CD4-positive, alpha-beta T cell (primary cell): Measurements from ENCODE around the gene DGKI. TPM values are rescaled to one million over a fixed set of nuclear protein-coding genes. Genes with fewer than 3 reads are reported as not detected.

Experiments
- ATAC-seq: fragments of 200-7000 bp; cut with Tn5 transposase; one replicate; pipeline ENCODE4 v1.10.0; 2022; ENCODE audit warnings: mild to moderate bottlenecking; ENCODE audit not compliant: poor library complexity
- CTCF ChIA-PET: fragments of 350-600 bp; sonication (Branson Sonifier 250); formaldehyde crosslinking; loops from one replicate; lab custom pipeline; 2021; ENCODE audit warnings: antibody characterized with exemption, inconsistent platforms; lab: Charles Lee
- POLR2A ChIA-PET: fragments of 350-600 bp; sonication (Branson Sonifier 250); formaldehyde crosslinking; loops from one replicate; lab custom pipeline; 2021; ENCODE audit warnings: antibody characterized with exemption, inconsistent platforms; lab: Charles Lee
- DNase-seq, 14 experiments: peaks; one replicate each; pipeline ENCODE4 v3.0.0-alpha.2; 2013 to 2020; ENCODE audit warnings: mixed read lengths in 2 of 14
- H3K27ac ChIP-seq, 2 donors: one replicate each; pipeline versions ENCODE4 v1.5.1 to v1.7.0; 2013; ENCODE audit warnings: low read length in 2 of 2, low read depth in 1 of 2, mild to moderate bottlenecking in 1 of 2
- H3K27me3 ChIP-seq, 2 experiments: 1 replicate in 1 of 2; 2 replicates in 1 of 2; pipeline versions ENCODE4 v1.6.1 to v1.7.0; 2013; ENCODE audit warnings: low read length in 2 of 2, control low read depth in 1 of 2, mild to moderate bottlenecking in 1 of 2, moderate library complexity in 1 of 2; ENCODE audit not compliant: insufficient read depth in 2 of 2, control insufficient read depth in 1 of 2
- H3K36me3 ChIP-seq: one replicate; pipeline ENCODE4 v1.6.1; 2013; ENCODE audit warnings: low read length, control low read depth; ENCODE audit not compliant: insufficient read depth
- H3K4me1 ChIP-seq: one replicate; pipeline ENCODE4 v1.6.1; 2013; ENCODE audit warnings: low read length, control low read depth; ENCODE audit not compliant: insufficient read depth
- H3K4me3 ChIP-seq: one replicate; pipeline ENCODE4 v1.5.1; 2013; ENCODE audit warnings: mild to moderate bottlenecking, low read length, moderate library complexity
- H3K9me3 ChIP-seq, 2 experiments: 1 replicate in 1 of 2; 2 replicates in 1 of 2; pipeline versions ENCODE4 v1.6.1 to v1.7.0; 2013; ENCODE audit warnings: low read length in 2 of 2, mild to moderate bottlenecking in 2 of 2, control low read depth in 1 of 2, moderate library complexity in 1 of 2; ENCODE audit not compliant: control insufficient read depth in 1 of 2, insufficient read depth in 1 of 2
- H3K27ac Mint-ChIP-seq: one replicate; pipeline ENCODE4 v1.8.0; 2020; ENCODE audit warnings: mixed read lengths
- H3K27me3 Mint-ChIP-seq: one replicate; pipeline ENCODE4 v1.8.0; 2021; ENCODE audit warnings: mixed read lengths
- H3K36me3 Mint-ChIP-seq: one replicate; pipeline ENCODE4 v1.8.0; 2021; ENCODE audit warnings: low read depth, mixed read lengths
- H3K4me1 Mint-ChIP-seq: one replicate; pipeline ENCODE4 v1.8.0; 2021; ENCODE audit warnings: low read depth, mixed read lengths
- H3K4me3 Mint-ChIP-seq: one replicate; pipeline ENCODE4 v1.8.0; 2020; ENCODE audit warnings: mild to moderate bottlenecking, mixed read lengths
- H3K9me3 Mint-ChIP-seq: one replicate; pipeline ENCODE4 v1.8.0; 2020; ENCODE audit warnings: mixed read lengths
- intact Hi-C, 2 experiments: fragments of 100-400 bp; cut with DNase I in 1 of 2; cut with micrococcal nuclease in 1 of 2; formaldehyde crosslinking; loops; one replicate each; pipeline versions ENCODE4 v1.15.1 to v1.9.0; 2023 to 2025; cut with DNase I, micrococcal nuclease
- total RNA-seq, 174 experiments: library from RNA in 2 of 174; stranded (reverse) in 2 of 174; gene quantifications; one replicate each; pipeline ENCODE4 v1.2.3 and lab custom pipeline; 2021 to 2026
- TF ChIP-seq, protein P1 (sequence below): fragments of 200-600 bp; IDR thresholded peaks from one replicate; pipeline ENCODE4 v1.8.0; 2022; ENCODE audit warnings: antibody characterized with exemption, mild to moderate bottlenecking

DGKI gene
- total RNA-seq, 2 experiments from 2014 or later: not detected

GRCh38 chr7:137603043-137603442, 243.7 kb downstream of the DGKI start:
- intact Hi-C loops: loop anchor here in 1 of 2 experiments (10.0 kb wide), 1 partner anchor 292 kb away; no protein-coding TSS in a partner anchor
- ATAC-seq (no peak), DNase-seq (no peak)
- no peaks in the 10 kb centered on the region for H3K36me3 Mint-ChIP-seq
- CTCF ChIA-PET: no interaction called here
- Histone ChIP-seq H3K4me1 (no peaks in the 10 kb centered on the region), H3K36me3 (no peaks in the 10 kb centered on the region), H3K4me3 (no peak overlapping the region), H3K27ac (no peak overlapping the region), H3K27me3 (no peaks in the 10 kb centered on the region), H3K9me3 (no peaks in the 10 kb centered on the region)
- H3K27me3 Mint-ChIP-seq: peaks cover 31% of the 10 kb centered on the region
- H3K27ac Mint-ChIP-seq: no peak overlapping the region
- H3K4me1 Mint-ChIP-seq: no peaks in the 10 kb centered on the region
- no peak overlapping the region for H3K4me3 Mint-ChIP-seq
- TF ChIP-seq, protein P1, sequence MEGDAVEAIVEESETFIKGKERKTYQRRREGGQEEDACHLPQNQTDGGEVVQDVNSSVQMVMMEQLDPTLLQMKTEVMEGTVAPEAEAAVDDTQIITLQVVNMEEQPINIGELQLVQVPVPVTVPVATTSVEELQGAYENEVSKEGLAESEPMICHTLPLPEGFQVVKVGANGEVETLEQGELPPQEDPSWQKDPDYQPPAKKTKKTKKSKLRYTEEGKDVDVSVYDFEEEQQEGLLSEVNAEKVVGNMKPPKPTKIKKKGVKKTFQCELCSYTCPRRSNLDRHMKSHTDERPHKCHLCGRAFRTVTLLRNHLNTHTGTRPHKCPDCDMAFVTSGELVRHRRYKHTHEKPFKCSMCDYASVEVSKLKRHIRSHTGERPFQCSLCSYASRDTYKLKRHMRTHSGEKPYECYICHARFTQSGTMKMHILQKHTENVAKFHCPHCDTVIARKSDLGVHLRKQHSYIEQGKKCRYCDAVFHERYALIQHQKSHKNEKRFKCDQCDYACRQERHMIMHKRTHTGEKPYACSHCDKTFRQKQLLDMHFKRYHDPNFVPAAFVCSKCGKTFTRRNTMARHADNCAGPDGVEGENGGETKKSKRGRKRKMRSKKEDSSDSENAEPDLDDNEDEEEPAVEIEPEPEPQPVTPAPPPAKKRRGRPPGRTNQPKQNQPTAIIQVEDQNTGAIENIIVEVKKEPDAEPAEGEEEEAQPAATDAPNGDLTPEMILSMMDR: no peak
- no peaks in the 10 kb centered on the region for H3K9me3 Mint-ChIP-seq
- POLR2A ChIA-PET: no interaction called here

DNA sequence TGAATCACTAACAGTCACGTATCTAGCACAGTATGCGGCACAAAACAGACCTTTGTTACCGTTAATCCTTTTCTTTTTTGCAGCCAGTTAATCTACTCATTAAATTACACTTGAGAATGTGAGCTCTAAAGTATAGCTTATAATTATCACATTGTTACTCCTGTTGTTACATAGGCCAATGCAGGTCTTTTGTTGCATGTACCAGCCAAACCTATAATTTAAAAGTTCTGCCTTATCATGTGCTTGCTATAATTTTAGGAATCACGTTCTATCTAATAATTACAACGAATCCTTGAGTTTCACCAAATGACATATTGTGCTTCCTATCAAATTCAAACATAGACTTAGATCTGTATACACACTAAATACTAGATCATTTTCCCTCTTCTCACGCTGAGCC, 245.1 kb downstream of the DGKI start:
- intact Hi-C loops: loop anchor here in 1 of 2 experiments (10.0 kb wide), 1 partner anchor 293 kb away; no protein-coding TSS in a partner anchor
- Histone ChIP-seq H3K36me3 (no peaks in the 10 kb centered on the region), H3K9me3 (no peaks in the 10 kb centered on the region), H3K27ac (no peak overlapping the region), H3K4me3 (no peak overlapping the region), H3K4me1 (no peaks in the 10 kb centered on the region), H3K27me3 (no peaks in the 10 kb centered on the region)
- Mint-ChIP-seq H3K4me3 (no peak overlapping the region), H3K27ac (no peak overlapping the region), H3K36me3 (no peaks in the 10 kb centered on the region), H3K4me1 (no peaks in the 10 kb centered on the region), H3K9me3 (no peaks in the 10 kb centered on the region), H3K27me3 (peaks cover 31% of the 10 kb centered on the region)
- ChIA-PET CTCF (no interaction called here), POLR2A (no interaction called here)
- DNase-seq: no peak
- TF ChIP-seq, protein P1: no peak
- ATAC-seq: no peak

DNA sequence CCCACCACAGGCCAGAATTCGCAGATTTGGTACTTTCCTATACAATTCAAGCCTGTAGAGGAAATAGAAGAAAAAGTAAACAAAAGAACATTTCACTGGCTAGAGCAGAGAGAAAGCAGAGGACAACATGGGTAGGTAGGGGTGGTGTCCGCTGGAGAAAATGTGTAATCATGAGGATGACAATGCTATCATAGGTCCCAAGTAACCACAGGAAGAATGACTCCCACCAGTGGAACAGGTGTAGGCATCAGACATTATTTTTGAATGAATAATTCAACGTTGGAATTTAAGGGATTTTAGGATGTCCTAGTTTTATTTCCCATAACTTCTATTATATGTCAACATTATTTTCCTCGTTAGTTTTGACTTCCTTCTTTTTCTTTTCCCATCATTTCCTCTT, 248.9 kb downstream of the DGKI start:
- ChIA-PET CTCF (no interaction called here), POLR2A (no interaction called here)
- TF ChIP-seq, protein P1: no peak
- no peak overlapping the region for H3K4me3 ChIP-seq
- DNase-seq: no peak
- H3K4me3 Mint-ChIP-seq: no peak overlapping the region
- no peak overlapping the region for H3K27ac Mint-ChIP-seq
- no peak overlapping the region for H3K27ac ChIP-seq
- H3K4me1 Mint-ChIP-seq: no peaks in the 10 kb centered on the region
- H3K4me1 ChIP-seq: no peaks in the 10 kb centered on the region
- no peaks in the 10 kb centered on the region for H3K36me3 ChIP-seq
- no peaks in the 10 kb centered on the region for H3K9me3 Mint-ChIP-seq
- no peaks in the 10 kb centered on the region for H3K9me3 ChIP-seq
- ATAC-seq: no peak
- intact Hi-C loops: no loop called here
- H3K27me3 Mint-ChIP-seq: peaks cover 13% of the 10 kb centered on the region
- no peaks in the 10 kb centered on the region for H3K27me3 ChIP-seq
- H3K36me3 Mint-ChIP-seq: no peaks in the 10 kb centered on the region
